Activated CD8-positive, alpha-beta memory T cell treated with anti-CD3 and anti-CD28 coated beads, Interleukin-2, amount 50 U/mL, for 1 hour (primary cell): ENCODE results near the gene MOK.

Experiments used
- DNase-seq: peaks from one replicate; pipeline ENCODE4 v3.0.0-alpha.2; 2020; ENCODE audit errors: extremely low read depth

MOK gene

GRCh38 chr14:102223682-102224081, 81.3 kb downstream of the MOK start:
- DNase-seq, result no peak

DNA sequence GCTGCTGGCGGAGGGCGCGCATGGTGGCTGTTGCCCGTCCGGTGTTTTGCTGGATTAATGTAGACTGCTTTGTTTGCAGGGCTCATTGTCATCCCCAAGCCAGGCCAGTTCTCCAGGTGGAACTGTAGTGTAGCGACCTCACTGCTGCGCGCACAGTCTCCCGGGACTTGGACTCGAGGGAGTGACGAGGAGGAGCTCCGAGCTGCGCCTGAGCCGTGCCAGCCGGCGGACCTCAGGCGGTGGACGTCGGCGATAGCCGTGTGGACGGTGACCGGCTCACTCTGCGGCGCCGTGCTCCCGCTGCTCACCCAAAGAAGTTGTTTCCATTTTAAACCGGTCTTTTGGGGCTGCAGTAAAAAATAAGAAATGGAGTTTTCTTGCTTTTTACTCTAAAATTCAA, 82.2 kb downstream of the MOK start:
- DNase-seq, result no peak

GRCh38 chr14:102222009-102222575, 82.9 kb downstream of the MOK start:
- no peak for DNase-seq

- no peak for DNase-seq
Observed at GRCh38 chr14:102221026-102221425, 83.9 kb downstream of the MOK start.

DNA sequence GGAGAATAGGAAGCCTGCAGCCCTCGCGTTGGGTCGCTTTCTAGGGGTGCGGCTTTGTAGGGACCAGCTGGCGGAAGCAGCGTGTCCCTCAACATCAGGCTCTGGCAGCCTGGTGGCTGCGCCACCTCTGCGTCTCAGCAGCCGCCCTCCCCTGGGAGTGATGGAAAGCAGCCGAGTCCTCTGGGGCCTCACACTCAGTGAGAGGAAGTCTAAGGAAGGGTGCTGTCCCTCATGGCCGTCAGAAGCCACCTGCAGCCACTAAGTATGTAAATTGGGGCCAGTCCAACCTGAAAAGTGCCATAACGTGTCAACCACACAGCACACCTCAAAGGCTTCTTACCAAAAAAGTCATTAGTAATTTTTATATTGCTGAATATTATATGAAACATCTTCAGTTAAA, 84.9 kb downstream of the MOK start:
- no peak for DNase-seq

GRCh38 chr14:102219316-102219715, 85.6 kb downstream of the MOK start:
- DNase-seq, result no peak

GRCh38 chr14:102218688-102219087, 86.3 kb downstream of the MOK start:
- DNase-seq, result no peak

- DNase-seq, result no peak
Observed at GRCh38 chr14:102217987-102218421, 87.0 kb downstream of the MOK start.

DNA sequence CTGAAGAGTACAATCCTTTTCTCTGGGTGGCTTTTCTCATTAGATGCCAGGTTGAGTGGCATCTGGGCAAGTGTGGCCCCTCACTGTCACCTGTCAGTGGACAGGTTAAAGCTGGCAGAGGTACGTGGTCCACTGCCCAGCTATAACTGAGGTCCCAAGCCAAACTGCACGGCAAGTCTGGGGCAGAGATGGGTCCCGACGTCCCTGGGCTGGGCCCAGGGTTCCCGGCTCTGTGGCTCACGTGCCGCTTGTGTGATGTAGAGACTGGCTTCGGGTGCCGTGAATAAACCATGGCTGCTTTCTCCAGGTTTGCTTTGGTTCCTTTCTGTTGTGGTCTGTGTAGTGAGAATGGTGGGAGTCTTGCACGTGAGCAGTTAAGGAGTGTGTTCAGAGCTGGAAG, 87.6 kb downstream of the MOK start:
- no peak for DNase-seq

- no peak for DNase-seq
Observed at GRCh38 chr14:102215576-102216250, 89.3 kb downstream of the MOK start.

- no peak for DNase-seq
Observed at GRCh38 chr14:102215071-102215470, 89.9 kb downstream of the MOK start.

GRCh38 chr14:102213984-102214658, 90.8 kb downstream of the MOK start:
- no peak for DNase-seq

DNA sequence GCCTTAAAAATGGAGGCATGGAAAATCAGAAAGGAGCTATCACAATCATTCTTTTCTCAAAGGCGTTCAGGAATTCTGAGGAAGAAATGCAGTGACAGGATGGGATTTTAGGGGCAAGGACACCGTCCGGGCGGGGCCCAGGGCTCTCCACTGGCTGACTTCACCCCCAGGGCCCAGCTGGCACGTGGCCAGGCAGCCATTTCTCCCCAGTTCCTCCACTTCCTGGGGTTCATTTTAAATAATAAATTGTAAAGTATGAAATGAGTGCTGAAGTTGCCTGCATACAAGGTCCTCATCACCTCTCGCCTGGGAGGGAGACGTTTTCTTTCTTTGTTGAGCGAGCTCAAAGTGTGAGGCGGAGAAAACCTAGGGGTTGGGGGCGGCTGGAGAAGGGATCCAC, 91.5 kb downstream of the MOK start:
- no peak for DNase-seq

DNA sequence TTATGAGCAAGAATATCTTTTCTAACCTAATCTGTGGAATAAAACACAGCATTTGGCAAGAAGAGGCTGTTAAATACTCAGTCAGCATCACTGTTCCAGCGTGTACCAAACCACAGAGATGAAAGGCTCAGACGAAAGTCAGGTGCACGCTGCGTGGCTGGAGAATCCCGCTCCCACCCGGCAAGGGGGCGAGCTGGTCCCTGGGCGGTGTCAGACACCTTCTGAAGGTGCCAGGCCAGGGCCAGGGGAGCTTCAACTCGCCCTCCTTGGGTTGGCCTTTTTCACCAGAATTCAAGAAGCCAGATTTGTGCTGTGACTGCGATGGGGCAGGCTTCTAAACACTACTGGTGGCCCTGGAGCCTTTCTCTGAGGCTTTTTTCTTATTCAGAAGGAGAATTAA, 92.1 kb downstream of the MOK start:
- DNase-seq, result no peak

DNA sequence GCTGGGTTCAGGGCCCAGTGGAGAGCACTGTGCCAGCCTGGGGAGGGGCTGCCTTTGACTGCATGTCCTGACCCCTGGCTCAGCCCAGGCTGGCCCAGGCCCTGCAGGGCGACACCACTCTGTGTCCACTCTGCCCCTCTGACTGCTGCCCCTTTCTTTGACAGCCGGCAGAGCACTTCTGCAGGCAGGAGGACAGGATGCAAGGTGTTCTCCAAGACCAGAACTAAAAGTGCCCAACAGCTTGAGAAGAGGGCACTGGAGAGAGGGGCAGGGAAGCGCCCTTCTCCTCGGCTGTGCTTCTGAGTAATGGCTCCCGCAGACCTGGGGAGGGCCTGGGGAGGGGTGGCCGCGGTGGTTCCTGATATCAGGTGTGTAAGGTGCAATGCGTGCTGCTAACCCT, 92.6 kb downstream of the MOK start:
- DNase-seq, result no peak

- no peak for DNase-seq
Observed at GRCh38 chr14:102211240-102211639, 93.7 kb downstream of the MOK start.

DNA sequence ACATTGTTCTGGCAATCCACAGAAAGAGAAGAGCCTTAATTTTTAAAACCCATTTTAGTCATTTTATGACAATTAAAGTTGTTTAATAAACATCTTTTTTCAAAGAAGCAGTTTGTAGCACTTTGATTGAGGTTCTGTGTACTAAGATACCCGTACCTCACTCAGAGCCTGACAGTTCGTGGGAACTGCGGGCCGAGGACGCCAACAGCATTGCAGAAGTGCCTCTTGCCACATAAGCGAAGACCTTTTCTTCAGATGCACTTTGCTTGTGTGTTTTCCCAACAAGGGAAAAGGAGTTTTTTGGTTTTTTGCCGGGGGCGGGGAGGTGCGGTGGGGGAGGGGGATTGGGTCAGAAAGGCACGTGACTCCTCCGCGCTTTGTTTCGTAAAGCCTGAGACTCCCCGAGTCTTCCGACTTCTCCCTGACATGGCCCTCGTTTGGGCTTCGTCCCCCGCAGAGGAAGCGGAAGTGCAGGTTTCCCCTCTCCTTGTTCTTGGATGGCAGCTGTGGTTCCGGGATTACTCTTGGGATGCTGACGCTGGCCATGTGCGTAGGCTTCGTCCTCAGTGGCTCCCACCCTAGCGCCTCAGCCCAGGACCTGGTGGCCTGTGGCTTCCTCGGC, 94.4 kb downstream of the MOK start:
- DNase-seq, result no peak

DNA sequence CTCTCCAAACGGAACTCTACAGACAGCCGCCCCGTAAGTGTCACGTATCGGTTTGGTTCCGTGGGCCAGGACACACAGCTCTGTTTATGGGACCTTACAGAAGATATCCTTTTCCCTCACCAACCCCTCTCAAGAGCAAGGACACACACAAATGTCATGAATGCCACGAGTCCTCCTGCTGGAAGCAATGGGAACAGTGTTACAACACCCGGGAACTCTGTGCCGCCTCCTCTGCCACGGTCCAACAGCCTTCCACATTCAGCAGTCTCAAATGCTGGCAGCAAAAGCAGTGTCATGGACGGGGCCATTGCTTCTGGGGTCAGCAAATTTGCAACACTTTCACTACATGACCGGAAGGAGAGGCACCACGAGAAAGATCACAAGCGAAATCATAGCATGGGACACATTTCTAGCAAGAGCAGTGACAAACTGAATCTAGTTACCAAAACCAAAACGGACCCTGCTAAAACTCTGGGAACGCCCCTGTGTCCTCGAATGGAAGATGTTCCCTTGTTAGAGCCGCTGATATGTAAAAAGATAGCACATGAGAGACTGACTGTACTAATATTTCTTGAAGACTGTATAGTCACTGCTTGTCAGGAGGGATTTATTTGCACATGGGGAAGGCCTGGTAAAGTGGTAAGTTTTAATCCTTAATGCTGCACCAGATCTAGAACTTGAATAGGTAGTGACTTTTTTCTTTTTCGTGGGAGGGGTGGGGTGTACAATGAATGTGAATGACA, 95.6 kb downstream of the MOK start:
- no peak for DNase-seq

GRCh38 chr14:102208741-102209140, 96.2 kb downstream of the MOK start:
- DNase-seq, result no peak

DNA sequence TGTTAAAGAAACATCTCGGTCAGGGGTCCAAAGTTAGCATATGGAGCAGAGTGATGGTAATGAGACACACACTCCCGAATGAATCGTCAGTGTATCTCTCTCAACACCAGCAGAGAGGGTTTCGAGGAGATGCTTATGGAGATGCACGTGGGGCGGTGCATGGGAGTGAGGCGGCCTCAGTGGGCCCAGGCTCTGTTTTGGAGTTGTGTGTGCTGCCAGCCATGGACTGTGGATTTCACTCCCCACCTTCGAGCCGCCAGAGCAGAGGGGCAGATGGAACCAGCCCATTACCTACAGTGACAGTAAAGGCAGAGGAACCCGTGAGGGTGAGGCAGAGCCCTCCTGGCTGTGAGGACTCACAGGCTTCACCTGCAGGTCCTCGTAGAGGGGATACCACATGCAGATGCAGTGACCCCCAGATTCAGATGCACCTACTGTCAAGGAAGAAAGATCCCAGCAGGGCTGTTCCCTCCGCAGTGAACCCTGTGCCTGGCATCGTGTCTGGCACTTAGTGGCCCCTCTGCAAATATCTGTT, 97.1 kb downstream of the MOK start:
- DNase-seq, result no peak

- DNase-seq, result no peak
Observed at GRCh38 chr14:102206918-102207317, 98.0 kb downstream of the MOK start.

- no peak for DNase-seq
Observed at GRCh38 chr14:102205560-102205959, 99.4 kb downstream of the MOK start.
